HCT116 (cell line): ENCODE results near the gene CCDC158. TPM values are rescaled to one million over a fixed set of nuclear protein-coding genes. Genes with fewer than 3 reads are reported as not detected.

Source experiments
- ATAC-seq: fragments of 200-7000 bp; cut with Tn5 transposase; 2 replicates; pipeline ENCODE4 v1.9.1; 2020; ENCODE audit warnings: mild to moderate bottlenecking, moderate library complexity
- BruUV-seq: library from RNA; stranded (reverse); fragments of 400-500 nt; replicated peaks from 2 replicates; lab custom pipeline; 2021; lab: Mats Ljungman, UMichigan
- CTCF ChIA-PET: fragments of 300-600 bp; sonication (Branson Sonifier 250); formaldehyde crosslinking; loops from one replicate; lab custom pipeline; 2021; ENCODE audit warnings: antibody characterized with exemption; lab: Charles Lee
- POLR2A ChIA-PET: fragments of 300-600, 350-600 bp; sonication (Branson Sonifier 250); formaldehyde crosslinking; loops from one replicate; lab custom pipeline; 2021; ENCODE audit warnings: antibody characterized with exemption; lab: Charles Lee
- RAD21 ChIA-PET, 2 experiments: fragments of 300-600 bp; sonication (Branson Sonifier 250); formaldehyde crosslinking; loops; one replicate each; lab custom pipeline; 2023; ENCODE audit warnings: low total read pairs in 2 of 2; ENCODE audit not compliant: uncharacterized antibody in 2 of 2, unreplicated experiment in 2 of 2, low non-redundant PET in 1 of 2; lab: Charles Lee
- DNase-seq: peaks from one replicate; pipeline ENCODE4 v3.0.0-alpha.2; 2010; ENCODE audit warnings: low read depth, low spot score
- H2AFZ ChIP-seq: fragments of 200-600 bp; shearing (Covaris generic), sonication (generic); 2 replicates; pipeline ENCODE4 v1.6.1; 2017; ENCODE audit warnings: low read depth, mixed run types, mixed read lengths, antibody characterized with exemption, low read length; ENCODE audit not compliant: poor library complexity, severe bottlenecking
- H3K27ac ChIP-seq: 2 replicates; pipeline ENCODE4 v1.5.1; 2012; ENCODE audit warnings: low read depth, low read length
- H3K27me3 ChIP-seq: fragments of 200-600 bp; sonication (generic); 2 replicates; pipeline ENCODE4 v1.6.1; 2016; ENCODE audit warnings: mixed run types, low read length, mixed read lengths; ENCODE audit not compliant: insufficient read depth
- H3K36me3 ChIP-seq, 2 experiments: fragments of 200-500 bp in 1 of 2; fragments of 200-600 bp in 1 of 2; sonication (Bioruptor generic) in 1 of 2; sonication (generic) in 1 of 2; 2 replicates each; pipeline versions ENCODE4 v1.5.1 to v1.6.1; 2014 to 2016; ENCODE audit warnings: low read length in 2 of 2, inconsistent platforms in 1 of 2, mixed read lengths in 1 of 2, mixed run types in 1 of 2; ENCODE audit not compliant: insufficient read depth in 2 of 2, control insufficient read depth in 1 of 2
- H3K4me1 ChIP-seq, 2 experiments: fragments of 200-600 bp in 1 of 2; sonication (generic) in 1 of 2; 2 replicates each; pipeline versions ENCODE4 v1.5.1 to v1.6.1; 2012 to 2017; ENCODE audit warnings: low read length in 2 of 2, inconsistent platforms in 1 of 2, mild to moderate bottlenecking in 1 of 2, mixed read lengths in 1 of 2, mixed run types in 1 of 2, moderate library complexity in 1 of 2; ENCODE audit not compliant: insufficient read depth in 2 of 2, control insufficient read depth in 1 of 2
- H3K4me2 ChIP-seq: fragments of 200-600 bp; sonication (generic); 2 replicates; pipeline ENCODE4 v1.6.1; 2017; ENCODE audit warnings: mixed run types, low read length, mixed read lengths
- H3K4me3 ChIP-seq, 2 experiments: fragments of 200-600 bp in 1 of 2; sonication (generic) in 1 of 2; replicated peaks in 1 of 2; 2 replicates each; pipeline ENCODE4 v1.5.1; 2011 to 2016; ENCODE audit warnings: low read length in 2 of 2, control low read depth in 1 of 2, low read depth in 1 of 2, mild to moderate bottlenecking in 1 of 2, mixed read lengths in 1 of 2, mixed run types in 1 of 2
- H3K79me2 ChIP-seq: fragments of 200-600 bp; sonication (generic); 2 replicates; pipeline ENCODE4 v1.6.1; 2017; ENCODE audit warnings: mild to moderate bottlenecking, mixed run types, low read length, moderate library complexity, mixed read lengths; ENCODE audit not compliant: insufficient read depth
- H3K9ac ChIP-seq: fragments of 200-600 bp; sonication (generic); 2 replicates; pipeline ENCODE4 v1.6.1; 2016; ENCODE audit warnings: low read length, mixed read lengths
- H3K9me2 ChIP-seq: fragments of 200-600 bp; sonication (generic), shearing (Covaris generic); 2 replicates; pipeline ENCODE4 v1.6.1; 2017; ENCODE audit warnings: mixed run types, mild to moderate bottlenecking, moderate library complexity; ENCODE audit not compliant: insufficient read depth
- H3K9me3 ChIP-seq, 2 experiments: fragments of 200-500 bp in 1 of 2; fragments of 200-600 bp in 1 of 2; sonication (Bioruptor generic) in 1 of 2; sonication (generic) in 1 of 2; 2 replicates each; pipeline ENCODE4 v1.6.1; 2014 to 2017; ENCODE audit warnings: low read length in 2 of 2, mixed read lengths in 2 of 2, inconsistent platforms in 1 of 2, low read depth in 1 of 2, mild to moderate bottlenecking in 1 of 2, mixed run types in 1 of 2, moderate library complexity in 1 of 2; ENCODE audit not compliant: control insufficient read depth in 1 of 2, insufficient read depth in 1 of 2
- H4K20me1 ChIP-seq: fragments of 200-600 bp; sonication (generic), shearing (Covaris generic); 2 replicates; pipeline ENCODE4 v1.6.1; 2017; ENCODE audit warnings: mixed run types, mild to moderate bottlenecking, moderate library complexity; ENCODE audit not compliant: insufficient read depth
- ATF3 ChIP-seq: IDR thresholded peaks from 2 replicates; pipeline ENCODE4 v1.6.1; 2012
- CBX3 ChIP-seq: IDR thresholded peaks from 2 replicates; pipeline ENCODE4 v1.6.1; 2012; ENCODE audit warnings: low read depth
- CTCF ChIP-seq, 3 experiments: fragments of 200-600 bp in 1 of 3; sonication (generic) in 1 of 3; IDR thresholded peaks in 2 of 3; conservative IDR thresholded peaks in 1 of 3; 2 replicates each; pipeline ENCODE4 v1.5.1; 2012 to 2017; ENCODE audit warnings: low read depth in 2 of 3, low read length in 2 of 3, antibody characterized with exemption in 1 of 3, borderline replicate concordance in 1 of 3, control low read depth in 1 of 3, mild to moderate bottlenecking in 1 of 3, mixed read lengths in 1 of 3, mixed run types in 1 of 3, moderate library complexity in 1 of 3; ENCODE audit not compliant: insufficient read depth in 1 of 3
- ELF1 ChIP-seq: IDR thresholded peaks from 2 replicates; pipeline ENCODE4 v1.6.1; 2012; ENCODE audit warnings: low read depth, borderline replicate concordance
- JUND ChIP-seq: IDR thresholded peaks from 2 replicates; pipeline ENCODE4 v1.6.1; 2012
- POLR2A ChIP-seq: IDR thresholded peaks from 2 replicates; pipeline ENCODE4 v1.7.0; 2011; ENCODE audit warnings: borderline replicate concordance; ENCODE audit not compliant: insufficient read depth, insufficient read length; ENCODE audit errors: extremely low read depth
- POLR2AphosphoS5 ChIP-seq: IDR thresholded peaks from 2 replicates; pipeline ENCODE4 v1.6.1; 2011; ENCODE audit warnings: mild to moderate bottlenecking, low read depth, low read length, moderate library complexity
- REST ChIP-seq: IDR thresholded peaks from 2 replicates; pipeline ENCODE4 v1.6.1; 2012; ENCODE audit warnings: low read depth
- SIN3A ChIP-seq: IDR thresholded peaks from 2 replicates; pipeline ENCODE4 v1.6.1; 2012; ENCODE audit warnings: low read depth
- TCF7L2 ChIP-seq: IDR thresholded peaks from 2 replicates; pipeline ENCODE4 v1.7.0; 2011; ENCODE audit warnings: borderline replicate concordance, inconsistent platforms; ENCODE audit not compliant: insufficient read depth, insufficient read length; ENCODE audit errors: extremely low read depth
- ZBTB33 ChIP-seq: IDR thresholded peaks from 2 replicates; pipeline ENCODE4 v1.6.1; 2011; ENCODE audit warnings: mild to moderate bottlenecking, low read length, moderate library complexity; ENCODE audit not compliant: insufficient replicate concordance; ENCODE audit errors: extremely low read depth
- ZFX ChIP-seq: fragments of 450-650 bp; IDR thresholded peaks from 2 replicates; pipeline ENCODE4 v1.6.1; 2017
- ZNF274 ChIP-seq: fragments of 200-500 bp; sonication (Bioruptor generic); IDR thresholded peaks from 2 replicates; pipeline ENCODE4 v1.6.1; 2014; ENCODE audit warnings: mild to moderate bottlenecking, low read depth, low read length, inconsistent platforms
- intact Hi-C: fragments of 100-400 bp; cut with micrococcal nuclease; formaldehyde crosslinking; loops from 2 replicates; pipeline ENCODE4 v1.10.0; 2022
- total RNA-seq: library from RNA; stranded (reverse); gene quantifications from one replicate; pipeline ENCODE4 v1.2.1, GENCODE V29; 2021; ENCODE audit not compliant: unreplicated experiment

The CCDC158 gene
- total RNA-seq, 1 experiment from 2014 or later, result not detected

- BruUV-seq, result no TSS peak
- Histone ChIP-seq H3K4me1 (peaks cover 0 to 6% of the 10 kb centered on the region in 2 experiments; a peak in 1 of 4 replicates), H3K36me3 (no peaks in the 10 kb centered on the region), H3K4me2 (no peak overlapping the region), H3K27ac (no peak overlapping the region), H3K9ac (no peak overlapping the region), H3K9me2 (no peaks in the 10 kb centered on the region), H4K20me1 (no peaks in the 10 kb centered on the region), H3K79me2 (no peaks in the 10 kb centered on the region), H3K9me3 (no peaks in the 10 kb centered on the region), H2AFZ (no peak overlapping the region), H3K4me3 (no peak overlapping the region), H3K27me3 (no peaks in the 10 kb centered on the region)
- CTCF ChIA-PET, result no interaction called here
- intact Hi-C loops, result no loop called here
- RAD21 ChIA-PET, result no interaction called here
- POLR2A ChIA-PET, result interaction anchor here (1.1 kb wide), 1 partner anchor 13 kb away, joined by 4 read pairs; no protein-coding TSS in a partner anchor
- ATAC-seq (no peak), DNase-seq (no peak)
- TF ChIP-seq ELF1 (no peak), JUND (no peak), POLR2AphosphoS5 (no peak), ATF3 (no peak), ZBTB33 (no peak), ZNF274 (no peak), ZFX (no peak)
Observed at GRCh38 chr4:76470532-76470931, 49.6 kb upstream of the CCDC158 start.

GRCh38 chr4:76470064-76470463 lies 49.1 kb upstream of the CCDC158 start:
- H2AFZ ChIP-seq, result no peak overlapping the region
- no peaks in the 10 kb centered on the region for H3K36me3 ChIP-seq
- ChIA-PET RAD21 (no interaction called here), POLR2A (interaction anchor here (1.0 to 1.1 kb wide), 2 partner anchors 11 to 13 kb away, joined by 4 read pairs; no protein-coding TSS in a partner anchor), CTCF (no interaction called here)
- no peak overlapping the region for H3K4me3 ChIP-seq
- H3K27me3 ChIP-seq, result no peaks in the 10 kb centered on the region
- no peaks in the 10 kb centered on the region for H4K20me1 ChIP-seq
- no peaks in the 10 kb centered on the region for H3K9me3 ChIP-seq
- H3K4me2 ChIP-seq, result no peak overlapping the region
- no TSS peak for BruUV-seq
- peaks cover 0 to 6% of the 10 kb centered on the region in 2 experiments; a peak in 1 of 4 replicates for H3K4me1 ChIP-seq
- DNase-seq, result no peak
- ATAC-seq, result no peak
- H3K9ac ChIP-seq, result no peak overlapping the region
- intact Hi-C loops, result no loop called here
- H3K27ac ChIP-seq, result no peak overlapping the region
- no peaks in the 10 kb centered on the region for H3K9me2 ChIP-seq
- H3K79me2 ChIP-seq, result no peaks in the 10 kb centered on the region
- TF ChIP-seq CTCF (IDR thresholded peaks at IDR 0.05 in 2 of 3, conservative IDR thresholded peaks at IDR 0.05 in 1 of 3; ENCODE audit: borderline replicate concordance in 1 of 3, insufficient read depth in 1 of 3, low read depth in 2 of 3, low read length in 2 of 3) (no peak), POLR2A (no peak), TCF7L2 (no peak), SIN3A (no peak), CBX3 (no peak), REST (no peak)
